Measurements from ENCODE around the gene COL24A1.
"Not testable (repeated sequence)": the region's sequence is repeated elsewhere in the genome, so short reads cannot be mapped to it uniquely, and the experiment has no call there.

COL24A1 gene

DNA sequence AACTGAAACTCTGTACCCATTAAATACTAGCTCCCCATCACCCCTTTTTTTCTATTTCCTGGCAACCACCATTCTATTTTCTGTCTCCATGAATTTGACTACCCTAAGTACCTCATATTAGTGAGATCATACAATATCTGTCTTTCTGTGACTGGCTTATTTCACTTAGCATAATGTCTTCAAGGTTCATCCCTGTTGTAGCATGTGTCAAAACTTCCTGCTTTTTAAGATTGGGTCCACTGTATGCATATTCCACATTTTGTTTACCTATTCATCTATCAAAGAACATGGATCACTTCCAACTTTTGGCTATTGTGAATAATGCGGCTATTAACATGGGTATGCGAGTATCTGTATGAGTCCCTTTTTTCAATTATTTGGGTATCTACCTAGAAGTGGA lies 266.7 kb downstream of the COL24A1 start:
- DNase-seq (ENCODE audit: low read depth in 2 of 2): no peak

DNA sequence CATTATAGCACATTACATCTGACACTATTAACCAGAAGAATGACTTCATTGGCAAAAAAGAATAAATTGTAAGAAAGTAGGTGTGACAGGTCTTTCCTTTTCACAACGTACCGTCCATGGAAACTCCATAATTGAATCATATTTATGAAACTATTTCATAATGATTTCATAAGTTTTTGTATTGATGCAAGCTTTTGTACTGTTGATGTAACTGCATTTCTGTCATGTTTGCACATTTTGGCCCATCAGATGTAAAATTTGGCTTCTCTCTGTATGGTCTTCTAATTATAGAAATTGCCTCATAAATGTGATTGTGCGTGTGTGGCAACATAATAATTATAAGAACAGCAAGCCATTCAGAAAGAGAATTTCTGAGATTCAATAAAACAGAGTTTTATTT lies 267.7 kb downstream of the COL24A1 start:
- DNase-seq (ENCODE audit: low read depth in 2 of 2): no peak

DNA sequence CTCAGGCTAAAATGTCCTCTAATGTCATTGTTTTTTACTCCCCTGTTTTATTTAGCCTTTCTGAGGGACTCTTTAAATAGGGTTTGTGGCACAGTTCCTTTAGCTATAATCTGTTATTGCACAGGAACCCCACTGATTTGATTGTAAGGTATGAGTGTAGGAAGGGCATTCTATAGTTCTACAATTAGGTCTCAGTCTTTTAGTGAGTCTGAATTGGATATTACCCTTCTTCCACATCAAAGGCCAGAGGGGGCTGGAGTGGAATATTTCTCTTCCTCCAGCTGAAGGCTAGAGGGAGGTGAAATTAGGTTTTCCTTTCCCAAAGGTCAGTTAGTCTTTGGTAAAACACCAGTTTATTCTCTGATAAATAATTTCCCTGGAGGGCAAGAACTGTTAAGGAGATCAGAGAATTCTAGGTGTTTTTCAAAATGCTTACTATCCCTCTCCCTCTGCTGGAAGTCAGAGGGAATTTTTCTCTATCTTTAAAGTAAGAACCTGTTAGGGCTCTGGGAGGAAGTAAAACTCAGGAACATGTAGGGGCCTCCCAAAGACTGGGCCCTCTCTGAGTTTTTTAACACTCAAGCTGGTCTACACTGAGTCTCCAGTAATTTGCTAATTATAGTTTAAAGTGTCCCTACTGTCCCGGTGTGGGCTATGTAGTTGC lies 272.1 kb downstream of the COL24A1 start:
- DNase-seq (ENCODE audit: low read depth in 2 of 2): no peak

DNA sequence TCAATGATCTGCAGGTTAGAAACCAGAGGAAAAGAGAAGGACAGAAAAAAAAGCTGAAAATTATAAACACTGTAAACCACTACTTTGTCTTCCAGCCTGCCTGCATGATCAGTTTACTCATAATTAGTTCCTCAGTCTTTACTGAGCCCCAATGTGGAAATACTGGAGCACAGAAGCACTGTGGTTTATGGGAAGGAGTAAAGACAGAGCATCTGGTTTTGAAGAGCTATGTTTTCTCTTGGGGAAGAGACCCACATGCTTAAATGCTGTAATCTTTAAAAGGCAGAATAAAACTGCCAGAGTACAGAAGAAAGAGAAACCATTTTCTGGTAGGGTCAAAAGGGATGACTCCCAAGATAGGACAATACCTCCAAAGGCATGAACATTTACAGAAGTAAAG lies 289.4 kb downstream of the COL24A1 start:
- DNase-seq (ENCODE audit: low read depth in 2 of 2): no peak

DNA sequence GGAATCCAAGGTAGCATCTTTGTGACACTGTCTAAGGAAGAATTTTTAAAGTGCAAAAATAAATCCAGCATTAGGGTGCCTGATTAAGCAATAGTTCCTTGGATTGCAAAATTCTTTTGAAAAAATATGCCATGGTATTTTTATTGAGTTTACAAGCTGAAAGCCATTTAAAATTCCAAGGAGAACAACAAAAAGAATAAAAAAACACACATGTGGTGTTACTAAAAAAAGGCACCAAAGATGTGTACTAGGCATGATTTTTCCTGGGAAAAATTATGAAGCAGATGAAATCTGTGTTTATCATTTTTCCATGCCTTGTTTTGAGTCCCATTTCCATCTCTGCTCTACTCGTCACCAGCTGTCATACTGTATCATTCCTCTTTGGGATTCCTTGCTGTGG lies 291.4 kb downstream of the COL24A1 start:
- DNase-seq (ENCODE audit: low read depth in 2 of 2): no peak

DNA sequence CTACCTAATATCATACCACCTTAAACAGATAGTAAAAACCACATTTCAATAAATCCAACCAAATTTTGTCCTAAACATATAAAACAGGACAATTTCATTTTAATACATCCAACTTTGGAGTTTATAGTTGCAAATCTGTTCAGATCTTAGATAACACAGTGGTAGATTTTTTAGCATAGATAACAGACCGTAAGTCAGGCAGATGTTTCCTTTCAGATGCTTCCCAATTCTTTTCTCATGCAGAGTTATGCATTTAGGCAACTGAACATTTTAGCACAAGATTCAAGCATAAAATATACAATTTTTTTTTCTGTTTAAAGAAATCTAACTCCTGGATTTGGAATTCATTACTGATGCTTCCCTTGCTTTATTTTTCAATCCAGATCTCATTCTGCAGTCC lies 291.8 kb downstream of the COL24A1 start:
- DNase-seq (ENCODE audit: low read depth in 2 of 2): no peak

DNA sequence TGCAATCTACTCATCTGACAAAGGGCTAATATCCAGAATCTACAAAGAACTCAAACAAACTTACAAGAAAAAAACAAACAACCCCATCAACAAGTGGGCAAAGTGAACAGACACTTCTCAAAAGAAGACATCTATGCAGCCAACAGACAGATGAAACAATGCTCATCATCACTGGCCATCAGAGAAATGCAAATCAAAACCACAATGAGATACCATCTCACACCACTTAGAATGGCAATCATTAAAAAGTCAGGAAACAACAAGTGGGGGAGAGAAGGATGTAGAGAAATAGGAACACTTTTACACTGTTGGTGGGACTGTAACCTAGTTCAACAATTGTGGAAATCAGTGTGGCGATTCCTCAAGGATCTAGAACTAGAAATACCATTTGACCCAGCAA lies 292.9 kb downstream of the COL24A1 start:
- DNase-seq (ENCODE audit: low read depth in 2 of 2): not testable (repeated sequence)

DNA sequence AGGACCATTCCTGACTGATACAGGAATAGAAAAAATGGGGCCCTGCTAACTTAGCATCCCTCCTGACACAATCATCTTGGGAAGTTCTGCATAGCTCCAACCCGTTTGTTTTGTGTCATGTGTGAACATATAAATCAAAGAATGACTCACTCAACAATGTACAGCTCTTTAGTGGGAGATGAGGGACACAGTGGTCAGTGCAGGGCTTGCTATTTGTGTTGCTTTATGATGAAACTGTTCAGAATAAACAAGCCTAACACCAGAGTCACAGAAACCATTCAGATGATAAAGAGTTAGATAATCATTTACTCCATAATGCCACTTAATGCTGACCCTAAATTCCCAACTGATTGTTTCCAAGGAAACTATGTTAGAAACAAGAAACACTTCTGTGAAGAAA lies 294.1 kb downstream of the COL24A1 start:
- DNase-seq (ENCODE audit: low read depth in 2 of 2): no peak

DNA sequence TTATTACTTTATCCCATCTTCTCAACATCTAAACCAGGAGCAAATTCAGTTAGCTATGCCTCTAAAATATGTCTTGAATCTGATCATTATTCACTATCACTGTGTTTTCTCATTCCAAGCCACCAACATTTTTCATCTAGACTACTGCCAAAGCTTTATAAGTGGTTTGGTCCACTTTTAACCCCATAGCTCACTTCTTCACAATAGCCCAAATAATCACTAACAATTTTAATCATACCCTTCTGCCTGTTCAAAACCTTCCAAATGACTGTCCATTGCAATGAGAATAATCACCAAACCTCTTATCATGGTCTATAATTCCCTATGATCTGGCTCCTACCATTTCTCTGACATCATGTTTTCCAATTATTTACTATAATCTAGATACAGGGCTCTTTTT lies 298.6 kb downstream of the COL24A1 start:
- DNase-seq (ENCODE audit: low read depth in 2 of 2): no peak

DNA sequence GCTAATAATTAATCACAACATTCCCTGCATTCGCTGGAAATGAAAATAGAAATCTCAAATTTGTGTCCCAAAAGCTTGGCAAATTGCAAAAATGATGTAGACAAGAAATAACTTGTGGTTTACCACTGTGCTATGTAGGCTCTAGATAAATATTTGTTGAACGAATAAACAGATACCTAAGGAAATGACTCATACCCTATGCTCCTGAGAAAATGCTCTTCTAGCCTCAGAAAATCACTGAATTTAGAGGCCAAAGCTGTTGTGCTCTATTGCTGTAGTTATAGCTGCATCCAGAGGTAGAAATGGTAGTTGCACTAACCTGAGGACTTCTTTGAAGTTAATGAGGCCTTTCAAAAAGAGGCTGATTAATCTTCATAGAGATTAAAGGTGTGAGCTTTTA lies 306.3 kb downstream of the COL24A1 start:
- DNase-seq (ENCODE audit: low read depth in 2 of 2): no peak

DNA sequence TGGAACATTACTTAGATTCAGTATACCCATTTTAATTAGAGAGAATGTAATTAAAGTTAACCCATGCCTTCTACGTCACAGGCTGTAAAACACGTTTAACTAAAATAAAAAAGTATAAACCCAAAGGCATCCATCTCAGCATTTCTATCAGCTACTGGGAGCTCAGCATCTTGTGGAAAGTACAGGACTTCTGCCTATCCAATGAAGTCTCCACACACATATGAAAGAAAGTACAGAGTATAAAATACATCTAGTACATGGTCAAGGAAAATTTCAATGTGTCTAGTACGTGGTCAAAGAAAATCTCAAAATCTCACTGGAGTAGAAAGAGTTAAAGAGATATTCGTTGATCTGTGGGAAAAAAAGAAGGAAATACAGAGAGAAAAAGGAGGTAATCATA lies 306.9 kb downstream of the COL24A1 start:
- DNase-seq (ENCODE audit: low read depth in 2 of 2): no peak

DNA sequence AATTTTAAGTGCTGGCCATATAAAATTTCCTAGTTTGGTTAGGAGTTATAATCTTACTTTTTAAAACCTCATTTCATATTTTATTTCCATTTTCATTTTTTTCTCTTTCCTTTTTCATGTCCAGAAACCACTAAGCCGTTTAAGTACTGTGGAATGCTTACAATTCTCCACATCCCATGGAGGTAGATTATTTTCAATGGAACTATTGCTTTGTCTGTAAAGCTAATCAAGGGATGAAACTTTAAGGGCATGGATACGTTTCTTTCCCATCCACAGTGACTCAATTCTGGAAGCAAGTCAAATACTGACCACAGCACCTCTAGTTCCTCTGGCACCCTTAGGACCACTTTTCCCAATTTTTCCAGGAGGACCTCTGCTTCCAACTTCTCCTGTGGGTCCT lies 309.2 kb downstream of the COL24A1 start:
- DNase-seq (ENCODE audit: low read depth in 2 of 2): no peak

DNA sequence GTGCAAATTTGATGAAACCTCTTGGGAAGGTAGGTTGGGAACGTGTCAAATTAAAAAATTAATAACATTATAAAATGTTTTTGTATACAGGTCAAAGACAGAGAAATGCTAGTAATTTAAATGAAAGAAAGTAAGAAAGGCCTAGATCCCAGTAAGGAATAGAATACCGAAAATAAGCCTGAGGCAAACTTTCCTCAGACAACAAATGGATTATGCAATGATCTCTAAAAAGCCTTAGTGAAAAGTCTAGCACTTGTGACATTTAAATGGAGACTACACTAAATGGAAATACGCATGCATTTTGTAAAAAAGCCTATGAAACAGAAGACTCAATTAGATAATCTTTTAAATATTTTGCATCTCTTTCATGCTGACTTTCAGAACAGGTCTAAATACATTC lies 309.9 kb downstream of the COL24A1 start:
- no peak for DNase-seq (ENCODE audit: low read depth in 2 of 2)

DNA sequence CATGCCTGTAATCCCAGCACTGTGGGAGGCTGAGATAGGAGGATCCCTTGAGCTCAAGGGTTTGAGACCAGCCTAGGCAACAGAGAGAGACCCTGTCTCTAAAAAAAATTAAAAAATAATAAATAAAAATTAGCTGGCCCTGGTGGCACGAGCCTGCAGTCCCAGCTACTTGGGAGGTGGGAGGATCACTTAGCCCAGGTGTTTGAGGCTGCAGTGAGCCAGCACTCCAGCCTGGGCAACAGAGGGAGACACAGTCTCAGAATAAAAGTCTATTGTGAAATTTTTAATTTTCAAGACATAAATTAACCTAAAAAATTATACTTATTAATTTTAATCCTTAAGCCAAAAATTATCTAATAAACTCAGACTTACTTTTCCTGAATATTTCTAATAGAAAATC lies 317.1 kb downstream of the COL24A1 start:
- no peak for DNase-seq (ENCODE audit: low read depth in 2 of 2)

DNA sequence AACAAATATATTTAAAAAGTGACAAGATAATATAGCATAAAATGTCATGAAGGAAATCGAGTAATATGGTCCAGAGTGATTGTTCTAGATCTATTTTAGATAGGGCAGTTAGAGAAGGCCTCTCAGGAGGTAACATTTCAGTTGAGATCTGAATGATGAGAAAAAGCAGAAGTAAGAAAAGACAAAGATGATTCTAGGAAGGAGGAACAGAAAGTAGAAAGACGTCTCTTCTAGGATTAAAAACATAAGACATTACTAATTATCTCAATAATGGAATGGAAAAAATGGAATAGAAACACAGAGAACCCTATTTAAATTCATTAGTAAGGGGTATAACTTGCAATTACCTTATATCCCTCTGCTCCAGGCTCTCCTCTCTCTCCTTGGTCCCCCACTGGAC lies 318.3 kb downstream of the COL24A1 start:
- DNase-seq (ENCODE audit: low read depth in 2 of 2): no peak

DNA sequence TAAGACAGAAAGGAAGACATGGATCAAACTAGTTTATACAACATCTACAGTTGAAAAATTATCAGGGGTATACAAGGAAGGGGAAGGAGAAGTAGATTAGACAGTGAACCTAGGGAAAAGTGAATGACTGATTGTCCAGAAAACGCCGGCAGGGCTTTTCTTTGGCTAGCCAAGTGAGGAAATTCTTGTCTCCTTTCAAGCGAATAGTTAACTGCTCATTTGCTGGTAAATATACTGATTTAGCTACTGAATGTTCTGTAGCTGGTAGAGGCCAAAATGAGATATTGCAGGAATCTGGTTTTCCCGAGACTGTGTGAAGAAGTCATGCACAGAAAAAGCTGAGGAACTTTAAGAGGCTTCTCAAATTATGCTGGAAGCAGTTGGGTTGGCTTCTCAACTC lies 319.8 kb downstream of the COL24A1 start:
- DNase-seq (ENCODE audit: low read depth in 2 of 2): no peak

DNA sequence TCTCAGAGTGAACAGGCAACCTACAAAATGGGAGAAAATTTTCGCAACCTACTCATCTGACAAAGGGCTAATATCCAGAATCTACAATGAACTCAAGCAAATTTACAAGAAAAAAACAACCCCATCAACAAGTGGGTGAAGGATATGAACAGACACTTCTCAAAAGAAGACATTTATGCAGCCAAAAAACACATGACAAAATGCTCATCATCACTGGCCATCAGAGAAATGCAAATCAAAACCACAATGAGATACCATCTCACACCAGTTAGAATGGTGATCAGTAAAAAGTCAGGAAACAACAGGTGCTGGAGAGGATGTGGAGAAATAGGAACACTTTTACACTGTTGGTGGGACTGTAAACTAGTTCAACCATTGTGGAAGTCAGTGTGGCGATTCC lies 323.4 kb downstream of the COL24A1 start:
- not testable (repeated sequence) for DNase-seq (ENCODE audit: low read depth in 2 of 2)

DNA sequence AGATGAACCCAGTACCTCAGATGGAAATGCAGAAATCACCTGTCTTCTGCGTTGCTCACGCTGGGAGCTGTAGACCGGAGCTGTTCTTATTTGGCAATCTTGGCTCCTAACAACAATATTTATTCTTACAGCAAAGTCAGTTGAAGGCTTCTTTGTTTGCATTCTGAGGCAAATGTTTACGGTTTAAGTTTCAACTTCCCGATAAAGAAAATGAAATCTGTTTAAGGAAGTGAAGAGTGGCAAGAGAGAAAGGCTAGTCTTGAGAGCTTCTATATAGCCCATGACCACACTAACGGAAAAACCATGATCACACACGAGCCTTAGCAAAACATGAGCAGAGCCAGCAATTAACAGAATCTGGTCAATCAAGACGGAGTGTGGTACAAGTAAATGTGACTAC lies 325.7 kb downstream of the COL24A1 start:
- no peak for DNase-seq (ENCODE audit: low read depth in 2 of 2)

DNA sequence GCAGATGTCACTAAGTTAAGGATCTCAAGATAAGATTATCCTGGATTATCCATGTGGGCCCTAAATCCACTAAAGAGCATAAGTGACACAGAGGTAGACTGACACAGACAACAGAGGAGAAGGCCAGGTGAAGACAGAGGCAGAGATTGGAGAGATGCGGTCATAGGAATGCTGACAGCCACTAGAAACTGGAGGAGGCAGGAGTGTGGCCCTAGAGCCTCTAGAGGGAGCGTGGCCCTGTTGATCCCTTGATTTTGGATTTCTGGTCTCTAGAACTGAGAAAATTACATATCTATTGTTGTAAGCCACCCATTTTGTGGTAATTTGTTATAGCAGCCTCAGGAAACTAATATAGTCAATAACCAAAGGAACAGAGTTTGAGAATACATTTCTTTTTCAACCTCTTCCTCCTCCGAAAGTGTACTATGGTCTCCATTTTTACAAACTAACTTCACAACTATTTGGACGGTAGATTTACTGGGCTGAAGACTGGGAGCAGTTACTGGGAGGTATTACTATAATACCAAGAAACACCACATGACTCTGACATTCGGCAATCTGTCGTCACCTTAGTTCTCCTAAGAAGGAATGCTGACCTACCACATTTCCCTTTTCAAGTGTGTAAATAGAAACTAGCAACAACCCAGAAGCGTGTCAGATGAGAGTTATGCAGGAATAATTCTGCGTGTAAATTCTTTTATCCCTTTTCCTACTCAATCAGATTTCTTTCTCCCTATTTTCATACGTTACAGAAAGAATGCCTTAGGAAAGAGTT lies 332.3 kb downstream of the COL24A1 start:
- no peak for DNase-seq (ENCODE audit: low read depth in 2 of 2)

DNA sequence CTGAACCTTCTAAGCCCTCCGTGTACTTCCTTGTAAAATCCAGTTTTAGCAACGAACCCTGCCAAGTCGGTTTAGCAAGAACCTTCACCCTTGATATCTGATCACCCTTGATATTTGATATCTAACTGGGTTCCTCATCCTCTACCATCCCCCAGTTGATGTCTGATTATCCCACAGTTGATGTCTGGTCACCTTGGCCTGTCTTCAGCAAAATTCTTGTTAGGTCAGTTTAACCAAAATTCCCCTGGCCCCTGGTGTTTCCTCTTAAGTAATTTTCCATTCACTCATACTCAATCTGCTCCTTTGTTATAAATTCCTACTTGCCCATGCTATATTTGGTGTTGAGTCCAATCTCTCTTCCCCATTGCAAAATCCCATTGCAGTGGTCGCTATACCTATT lies 333.9 kb downstream of the COL24A1 start:
- no peak for DNase-seq (ENCODE audit: low read depth in 2 of 2)

DNA sequence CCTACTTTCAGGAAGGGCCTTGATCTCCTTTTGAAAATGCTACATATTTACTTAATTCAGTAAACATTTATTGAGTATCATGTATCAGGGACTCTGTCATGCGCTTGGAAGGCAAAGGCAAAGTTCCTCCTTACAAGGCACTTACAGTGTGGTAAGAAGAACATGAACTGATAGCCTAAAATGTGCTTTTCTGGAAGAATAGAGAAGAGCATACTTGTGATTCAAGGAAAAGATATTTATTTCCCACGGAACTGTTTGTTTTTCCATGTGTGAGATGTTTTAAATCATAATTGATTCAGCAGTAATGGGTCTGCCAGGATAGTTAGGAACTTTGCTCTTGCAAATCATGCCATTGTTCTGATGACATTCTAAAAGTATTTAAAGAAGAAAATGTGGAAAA lies 338.2 kb downstream of the COL24A1 start:
- DNase-seq (ENCODE audit: low read depth in 2 of 2): no peak

DNA sequence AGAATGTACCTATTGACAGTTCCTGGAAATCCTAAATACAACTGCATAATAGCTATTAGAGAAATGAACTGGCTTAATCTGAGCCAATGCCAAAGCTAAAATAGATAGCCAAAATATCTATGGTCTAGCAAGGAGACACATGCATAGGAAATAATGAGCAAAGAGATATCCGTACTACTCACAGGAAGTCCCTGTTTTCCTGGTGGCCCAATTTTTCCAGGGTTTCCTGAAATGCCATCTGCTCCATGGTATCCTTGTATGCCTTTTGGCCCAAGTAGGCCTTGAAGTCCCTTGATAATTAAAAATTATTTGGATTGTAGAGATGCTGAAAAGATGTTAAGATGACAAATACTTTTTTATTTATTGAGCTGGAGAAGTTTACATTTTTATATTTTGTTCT lies 340.0 kb downstream of the COL24A1 start:
- no peak for DNase-seq (ENCODE audit: low read depth in 2 of 2)

DNA sequence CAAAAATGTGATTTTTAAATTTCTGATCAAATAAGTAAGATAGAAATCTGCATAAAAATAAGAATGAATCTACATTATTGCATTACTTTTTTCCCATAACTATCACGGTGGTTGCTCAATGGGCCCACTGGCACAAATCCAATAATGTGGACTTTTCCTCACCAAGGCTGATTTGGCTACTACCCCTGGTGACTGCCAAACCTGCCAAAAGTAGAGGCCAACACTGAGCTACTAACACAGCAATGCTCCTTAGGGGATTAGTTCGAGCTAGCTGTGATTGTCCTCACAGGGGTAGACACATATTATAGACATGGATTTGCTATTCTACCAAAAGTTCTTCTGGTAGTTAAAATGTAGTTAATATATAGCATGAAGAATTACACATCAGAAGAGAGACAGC lies 340.7 kb downstream of the COL24A1 start:
- DNase-seq (ENCODE audit: low read depth in 2 of 2): no peak

All from stimulated activated CD8-positive, alpha-beta memory T cell treated with anti-CD3 and anti-CD28 coated beads, Interleukin-15, amount 100 ng/mL, for 48 hours (primary cell).